Measurements from ENCODE around the gene KIF15. TPM values are rescaled to one million over a fixed set of nuclear protein-coding genes. Genes with fewer than 3 reads are reported as not detected.
A peak's percentile ranks its signal among the peaks of the same experiment; 100 is the strongest.

Gene KIF15
- total RNA-seq, 1 donor from 2014 or later: 11.3 TPM

GRCh38 chr3:44875596-44875995, 114.0 kb downstream of the KIF15 start:
- no peaks in the 10 kb centered on the region for H3K27me3 Mint-ChIP-seq (ENCODE audit: low read depth)
- H3K4me1 Mint-ChIP-seq: no peaks in the 10 kb centered on the region
- TF ChIP-seq CTCF (IDR thresholded peaks at IDR 0.05; ENCODE audit: unreplicated experiment): no peak
- no peaks in the 10 kb centered on the region for H3K36me3 Mint-ChIP-seq
- H3K9me3 Mint-ChIP-seq: no peaks in the 10 kb centered on the region
- H3K4me3 Mint-ChIP-seq: no peak overlapping the region
- H3K27ac Mint-ChIP-seq: no peak overlapping the region
- no peak for DNase-seq (ENCODE audit: low spot score in 2 of 2, unreplicated experiment in 2 of 2)

- no peaks in the 10 kb centered on the region for H3K9me3 Mint-ChIP-seq
- TF ChIP-seq CTCF (IDR thresholded peaks at IDR 0.05; ENCODE audit: unreplicated experiment): no peak
- H3K36me3 Mint-ChIP-seq: no peaks in the 10 kb centered on the region
- no peak for DNase-seq (ENCODE audit: low spot score in 2 of 2, unreplicated experiment in 2 of 2)
- no peak overlapping the region for H3K27ac Mint-ChIP-seq
- no peaks in the 10 kb centered on the region for H3K27me3 Mint-ChIP-seq (ENCODE audit: low read depth)
- H3K4me3 Mint-ChIP-seq: no peak overlapping the region
- H3K4me1 Mint-ChIP-seq: no peaks in the 10 kb centered on the region
Observed at GRCh38 chr3:44877333-44877732, 115.7 kb downstream of the KIF15 start.

- H3K27me3 Mint-ChIP-seq (ENCODE audit: low read depth): no peaks in the 10 kb centered on the region
- no peaks in the 10 kb centered on the region for H3K36me3 Mint-ChIP-seq
Observed at GRCh38 chr3:44880284-44880683, 118.7 kb downstream of the KIF15 start.

GRCh38 chr3:44883213-44883955, 121.8 kb downstream of the KIF15 start:
- no peak for TF ChIP-seq CTCF (IDR thresholded peaks at IDR 0.05; ENCODE audit: unreplicated experiment)
- Mint-ChIP-seq H3K27ac (no peak overlapping the region), H3K27me3 (ENCODE audit: low read depth) (no peaks in the 10 kb centered on the region), H3K9me3 (no peaks in the 10 kb centered on the region), H3K36me3 (no peaks in the 10 kb centered on the region), H3K4me1 (peaks cover 15% of the 10 kb centered on the region), H3K4me3 (no peak overlapping the region)
- no peak for DNase-seq (ENCODE audit: low spot score in 2 of 2, unreplicated experiment in 2 of 2)

More at GRCh38 chr3:44880284-44880683, 118.7 kb downstream of the KIF15 start:
- Mint-ChIP-seq H3K4me3 (no peak overlapping the region), H3K9me3 (no peaks in the 10 kb centered on the region), H3K4me1 (peaks cover 8% of the 10 kb centered on the region), H3K27ac (no peak overlapping the region)
- TF ChIP-seq CTCF (IDR thresholded peaks at IDR 0.05; ENCODE audit: unreplicated experiment): no peak
- no peak for DNase-seq (ENCODE audit: low spot score in 2 of 2, unreplicated experiment in 2 of 2)

- no peak for DNase-seq (ENCODE audit: low spot score in 2 of 2, unreplicated experiment in 2 of 2)
- Mint-ChIP-seq H3K27ac (peak overlapping the region; percentile 56), H3K9me3 (no peaks in the 10 kb centered on the region), H3K27me3 (ENCODE audit: low read depth) (no peaks in the 10 kb centered on the region), H3K4me1 (peaks cover 15% of the 10 kb centered on the region), H3K36me3 (no peaks in the 10 kb centered on the region), H3K4me3 (no peak overlapping the region)
- TF ChIP-seq CTCF (IDR thresholded peaks at IDR 0.05; ENCODE audit: unreplicated experiment): no peak
Observed at GRCh38 chr3:44883999-44884431, 122.4 kb downstream of the KIF15 start.

Measured in mesothelial cell of epicardium (in vitro differentiated cells).